SJSA1 (cell line): ENCODE data around the gene BABAM2. TPM values are rescaled to one million over a fixed set of nuclear protein-coding genes. Genes with fewer than 3 reads are reported as not detected.

Experiments used
- total RNA-seq: library from RNA; depleted of rRNA; stranded (reverse); fragments of >200 nt; shearing (Covaris generic); gene quantifications from 2 replicates; pipeline ENCODE4 v1.2.3, GENCODE V29; 2014; rRNA removed

BABAM2 gene
- total RNA-seq, 1 experiment from 2014 or later = 24.6 TPM

Other genes with a start within 250 kb of the BABAM2 start
- gene SUPT7L, start 227.1 kb upstream of the BABAM2 start, total RNA-seq = 21.5 and 23.3 TPM in 2 replicates
- gene SLC4A1AP, start 226.8 kb upstream of the BABAM2 start, total RNA-seq = 49.7 and 52.8 TPM in 2 replicates
- gene MRPL33, start 119.0 kb upstream of the BABAM2 start, total RNA-seq = 184 and 254 TPM in 2 replicates
- 1.3 TPM in 1 of 2 replicates, not detected in the other for gene RBKS, start 342 bp upstream of the BABAM2 start, total RNA-seq